ENCODE measurements around the gene ENOX2. TPM values are rescaled to one million over a fixed set of nuclear protein-coding genes. Genes with fewer than 3 reads are reported as not detected.

The ENOX2 gene
- total RNA-seq, 2 donors from 2014 or later, result 7.0 to 13.0 TPM

DNA sequence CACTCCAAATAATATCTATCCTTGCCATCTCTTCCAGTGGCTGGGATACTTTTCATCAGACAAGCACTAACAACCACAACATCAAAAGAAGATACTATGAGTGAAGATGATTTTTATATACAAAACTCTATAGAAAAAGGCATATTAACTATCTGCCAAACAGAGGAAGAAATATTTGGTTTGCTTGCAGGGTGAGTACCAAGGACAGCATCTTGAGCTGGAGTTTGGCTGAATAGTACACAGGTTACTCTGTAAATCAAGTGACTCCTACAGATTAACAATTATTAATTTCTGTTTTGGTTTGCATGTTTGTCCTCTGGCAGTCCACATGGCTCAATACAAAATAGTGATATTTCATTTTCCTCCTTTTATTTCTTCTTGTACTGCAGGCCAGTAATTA, 253.3 kb downstream of the ENOX2 start:
- Mint-ChIP-seq H3K27me3 (no peaks in the 10 kb centered on the region), H3K9me3 (no peaks in the 10 kb centered on the region), H3K4me3 (no peak overlapping the region), H3K4me1 (no peaks in the 10 kb centered on the region), H3K36me3 (ENCODE audit: low read depth) (peaks cover 6% of the 10 kb centered on the region), H3K27ac (no peak overlapping the region)
- no peak for ATAC-seq (replicated peaks)

GRCh38 chrX:130647468-130647867, 255.5 kb downstream of the ENOX2 start:
- no peak overlapping the region for H3K4me3 Mint-ChIP-seq
- no peaks in the 10 kb centered on the region for H3K27me3 Mint-ChIP-seq
- ATAC-seq (replicated peaks), result no peak
- peaks cover 14% of the 10 kb centered on the region for H3K36me3 Mint-ChIP-seq (ENCODE audit: low read depth)
- no peaks in the 10 kb centered on the region for H3K9me3 Mint-ChIP-seq
- no peak overlapping the region for H3K27ac Mint-ChIP-seq
- H3K4me1 Mint-ChIP-seq, result no peaks in the 10 kb centered on the region

GRCh38 chrX:130645955-130646583, 256.9 kb downstream of the ENOX2 start:
- no peak overlapping the region for H3K4me3 Mint-ChIP-seq
- H3K27me3 Mint-ChIP-seq, result no peaks in the 10 kb centered on the region
- H3K36me3 Mint-ChIP-seq (ENCODE audit: low read depth), result peaks cover 19% of the 10 kb centered on the region
- H3K27ac Mint-ChIP-seq, result no peak overlapping the region
- ATAC-seq (replicated peaks), result no peak
- no peaks in the 10 kb centered on the region for H3K9me3 Mint-ChIP-seq
- no peaks in the 10 kb centered on the region for H3K4me1 Mint-ChIP-seq

- Mint-ChIP-seq H3K27ac (no peak overlapping the region), H3K4me1 (no peaks in the 10 kb centered on the region), H3K36me3 (ENCODE audit: low read depth) (peaks cover 5% of the 10 kb centered on the region), H3K4me3 (no peak overlapping the region), H3K9me3 (no peaks in the 10 kb centered on the region), H3K27me3 (no peaks in the 10 kb centered on the region)
- no peak for ATAC-seq (replicated peaks)
Measured at GRCh38 chrX:130637591-130637990, 265.4 kb downstream of the ENOX2 start.

DNA sequence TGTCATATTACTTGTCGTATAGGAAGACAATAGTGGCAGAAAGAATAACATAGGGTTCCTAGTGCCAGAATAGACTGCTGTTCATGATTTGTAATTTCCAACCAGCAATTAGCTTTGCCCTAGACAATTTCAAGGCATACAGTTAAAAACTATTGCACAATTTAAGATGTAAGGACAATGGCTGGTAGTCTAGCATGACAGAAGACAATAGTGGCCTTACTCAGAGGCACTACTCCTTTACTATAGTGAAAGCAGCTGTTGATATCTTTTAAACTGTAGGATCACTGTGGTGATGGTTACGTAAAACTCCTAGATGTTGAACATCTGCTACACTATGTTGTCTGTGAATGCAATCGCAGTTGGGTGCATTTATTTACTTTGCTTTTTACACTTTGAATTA, 266.7 kb downstream of the ENOX2 start:
- peaks cover 6% of the 10 kb centered on the region for H3K36me3 Mint-ChIP-seq (ENCODE audit: low read depth)
- no peaks in the 10 kb centered on the region for H3K27me3 Mint-ChIP-seq
- ATAC-seq (replicated peaks), result no peak
- H3K4me3 Mint-ChIP-seq, result no peak overlapping the region
- no peaks in the 10 kb centered on the region for H3K9me3 Mint-ChIP-seq
- H3K4me1 Mint-ChIP-seq, result no peaks in the 10 kb centered on the region
- no peak overlapping the region for H3K27ac Mint-ChIP-seq

- Mint-ChIP-seq H3K27me3 (no peaks in the 10 kb centered on the region), H3K4me3 (no peak overlapping the region), H3K36me3 (ENCODE audit: low read depth) (peaks cover 7% of the 10 kb centered on the region), H3K27ac (no peak overlapping the region), H3K4me1 (no peaks in the 10 kb centered on the region), H3K9me3 (no peaks in the 10 kb centered on the region)
- ATAC-seq (replicated peaks), result no peak
Measured at GRCh38 chrX:130631011-130631410, 272.0 kb downstream of the ENOX2 start.

- no peaks in the 10 kb centered on the region for H3K4me1 Mint-ChIP-seq
- ATAC-seq (replicated peaks), result no peak
- H3K36me3 Mint-ChIP-seq (ENCODE audit: low read depth), result peaks cover 14% of the 10 kb centered on the region
- H3K27ac Mint-ChIP-seq, result no peak overlapping the region
- no peaks in the 10 kb centered on the region for H3K27me3 Mint-ChIP-seq
- no peak overlapping the region for H3K4me3 Mint-ChIP-seq
- no peaks in the 10 kb centered on the region for H3K9me3 Mint-ChIP-seq
Measured at GRCh38 chrX:130628516-130628915, 274.5 kb downstream of the ENOX2 start.

DNA sequence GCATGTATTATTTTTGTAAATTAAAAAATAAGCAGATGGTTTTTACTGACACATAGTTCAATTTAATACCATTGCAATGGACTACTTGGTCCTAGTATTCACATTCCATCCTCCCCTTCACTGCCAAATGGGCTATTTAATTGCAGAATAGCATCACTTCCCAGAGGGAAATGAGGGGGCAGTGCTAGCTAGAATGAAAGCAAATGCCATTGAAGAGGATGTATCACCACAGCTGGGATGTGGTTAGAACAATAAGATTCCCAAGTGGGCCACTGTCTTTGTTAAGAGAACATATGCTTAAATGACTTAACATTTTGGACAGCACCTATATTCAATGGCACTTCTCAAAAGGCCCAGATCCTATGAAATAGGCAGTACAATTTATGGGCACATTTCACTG, 276.5 kb downstream of the ENOX2 start:
- ATAC-seq (replicated peaks), result no peak
- no peaks in the 10 kb centered on the region for H3K27me3 Mint-ChIP-seq
- H3K9me3 Mint-ChIP-seq, result no peaks in the 10 kb centered on the region
- H3K36me3 Mint-ChIP-seq (ENCODE audit: low read depth), result peaks cover 11% of the 10 kb centered on the region
- H3K4me1 Mint-ChIP-seq, result no peaks in the 10 kb centered on the region
- H3K4me3 Mint-ChIP-seq, result no peak overlapping the region
- H3K27ac Mint-ChIP-seq, result no peak overlapping the region

DNA sequence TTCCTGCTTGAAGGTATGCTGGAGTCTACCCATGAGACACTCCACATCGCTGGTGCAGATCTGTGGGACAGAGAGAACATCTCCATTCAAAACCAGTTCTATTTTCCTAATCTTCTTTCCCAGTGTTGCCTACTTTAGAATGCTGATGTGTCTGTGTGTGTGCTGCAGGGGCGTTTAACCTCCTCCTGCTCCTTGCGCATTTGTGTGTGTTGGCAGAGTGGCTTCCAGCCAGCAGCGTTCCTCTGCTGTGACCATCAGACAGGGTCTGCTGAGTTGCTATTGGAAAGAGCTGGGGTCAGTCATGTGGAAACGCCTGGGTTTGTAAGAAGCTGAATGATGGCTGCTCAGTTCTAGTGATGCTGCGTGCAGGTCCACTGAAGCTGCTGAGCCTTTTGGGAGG, 277.6 kb downstream of the ENOX2 start:
- ATAC-seq (replicated peaks), result no peak
- Mint-ChIP-seq H3K27me3 (no peaks in the 10 kb centered on the region), H3K27ac (no peak overlapping the region), H3K36me3 (ENCODE audit: low read depth) (peaks cover 8% of the 10 kb centered on the region), H3K9me3 (no peaks in the 10 kb centered on the region), H3K4me1 (no peaks in the 10 kb centered on the region), H3K4me3 (no peak overlapping the region)

- no peak overlapping the region for H3K27ac Mint-ChIP-seq
- no peaks in the 10 kb centered on the region for H3K4me1 Mint-ChIP-seq
- H3K36me3 Mint-ChIP-seq (ENCODE audit: low read depth), result peaks cover 8% of the 10 kb centered on the region
- no peak for ATAC-seq (replicated peaks)
- no peak overlapping the region for H3K4me3 Mint-ChIP-seq
- no peaks in the 10 kb centered on the region for H3K27me3 Mint-ChIP-seq
- H3K9me3 Mint-ChIP-seq, result no peaks in the 10 kb centered on the region
Measured at GRCh38 chrX:130623518-130623917, 279.5 kb downstream of the ENOX2 start.

- Mint-ChIP-seq H3K9me3 (no peaks in the 10 kb centered on the region), H3K4me3 (no peak overlapping the region), H3K4me1 (no peaks in the 10 kb centered on the region), H3K27me3 (no peaks in the 10 kb centered on the region), H3K36me3 (ENCODE audit: low read depth) (no peaks in the 10 kb centered on the region), H3K27ac (no peak overlapping the region)
- no peak for ATAC-seq (replicated peaks)
Measured at GRCh38 chrX:130615941-130616340, 287.1 kb downstream of the ENOX2 start.

DNA sequence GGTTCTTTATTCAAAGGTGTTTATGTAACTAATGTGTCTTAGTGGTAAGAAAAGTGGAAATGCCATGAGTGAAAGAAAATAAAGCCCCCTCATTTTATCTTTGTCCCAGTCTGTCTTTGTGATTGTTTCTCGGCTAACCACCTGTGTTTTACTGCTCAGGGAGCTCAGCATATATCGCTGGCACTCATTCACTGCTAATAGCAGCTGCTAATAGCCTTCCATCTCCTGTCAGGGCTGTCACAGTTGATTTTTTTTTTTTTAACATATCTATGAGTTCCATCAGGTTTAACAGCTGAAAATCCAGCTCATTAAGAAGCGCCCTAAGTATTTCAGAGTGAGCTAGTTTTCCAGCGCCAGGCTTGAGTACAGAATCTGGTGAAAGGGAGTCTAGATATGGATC, 295.6 kb downstream of the ENOX2 start:
- Mint-ChIP-seq H3K27ac (no peak overlapping the region), H3K4me1 (no peaks in the 10 kb centered on the region), H3K36me3 (ENCODE audit: low read depth) (no peaks in the 10 kb centered on the region), H3K4me3 (no peak overlapping the region), H3K9me3 (no peaks in the 10 kb centered on the region), H3K27me3 (peaks cover 4% of the 10 kb centered on the region)
- ATAC-seq (replicated peaks), result no peak

GRCh38 chrX:130606425-130606824, 296.6 kb downstream of the ENOX2 start:
- Mint-ChIP-seq H3K36me3 (ENCODE audit: low read depth) (no peaks in the 10 kb centered on the region), H3K9me3 (no peaks in the 10 kb centered on the region), H3K4me1 (no peaks in the 10 kb centered on the region), H3K27me3 (peaks cover 4% of the 10 kb centered on the region), H3K27ac (no peak overlapping the region), H3K4me3 (no peak overlapping the region)
- no peak for ATAC-seq (replicated peaks)

- Mint-ChIP-seq H3K27me3 (peaks cover 4% of the 10 kb centered on the region), H3K4me1 (no peaks in the 10 kb centered on the region)
Measured at GRCh38 chrX:130604882-130605281, 298.1 kb downstream of the ENOX2 start.

GRCh38 chrX:130594453-130594916, 308.5 kb downstream of the ENOX2 start:
- Mint-ChIP-seq H3K36me3 (ENCODE audit: low read depth) (no peaks in the 10 kb centered on the region), H3K27ac (no peak overlapping the region), H3K27me3 (peaks cover 11% of the 10 kb centered on the region), H3K4me3 (no peak overlapping the region), H3K4me1 (no peaks in the 10 kb centered on the region), H3K9me3 (no peaks in the 10 kb centered on the region)
- ATAC-seq (replicated peaks), result no peak

More at GRCh38 chrX:130604882-130605281, 298.1 kb downstream of the ENOX2 start:
- Mint-ChIP-seq H3K36me3 (ENCODE audit: low read depth) (no peaks in the 10 kb centered on the region), H3K27ac (no peak overlapping the region), H3K4me3 (no peak overlapping the region), H3K9me3 (no peaks in the 10 kb centered on the region)
- ATAC-seq (replicated peaks), result no peak

DNA sequence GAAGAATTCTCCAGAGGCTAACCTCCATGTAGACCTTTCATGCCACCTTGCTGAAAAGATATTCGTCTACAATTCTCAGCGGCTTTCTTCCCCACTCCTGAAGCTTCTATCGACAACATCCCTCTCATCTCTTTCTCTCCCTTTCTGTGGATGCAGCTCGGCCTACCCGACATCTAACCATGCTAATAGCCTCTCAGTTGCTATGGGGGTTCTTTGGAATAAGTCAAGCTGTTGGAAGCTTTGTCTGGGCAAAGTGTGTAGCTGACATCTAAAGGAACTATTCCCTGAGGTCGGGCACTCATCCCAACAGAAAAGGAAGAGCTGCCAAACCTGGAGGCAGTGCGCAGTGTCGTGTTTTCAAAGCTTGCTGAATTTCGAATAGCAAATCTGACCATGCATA, 309.1 kb downstream of the ENOX2 start:
- no peak overlapping the region for H3K4me3 Mint-ChIP-seq
- no peak for ATAC-seq (replicated peaks)
- peaks cover 11% of the 10 kb centered on the region for H3K27me3 Mint-ChIP-seq
- no peaks in the 10 kb centered on the region for H3K36me3 Mint-ChIP-seq (ENCODE audit: low read depth)
- H3K9me3 Mint-ChIP-seq, result no peaks in the 10 kb centered on the region
- H3K27ac Mint-ChIP-seq, result no peak overlapping the region
- no peaks in the 10 kb centered on the region for H3K4me1 Mint-ChIP-seq

Measured in activated T-helper 17 cell treated with anti-CD3 and anti-CD28 coated beads, Interleukin-2, amount 50 U/mL, for 72 hours (primary cell).